ENCODE results near the gene HK3. TPM values are rescaled to one million over a fixed set of nuclear protein-coding genes. Genes with fewer than 3 reads are reported as not detected.

HK3 gene
- total RNA-seq, 3 donors from 2014 or later = 2.5 to 5.0 (median 4.3) TPM

DNA sequence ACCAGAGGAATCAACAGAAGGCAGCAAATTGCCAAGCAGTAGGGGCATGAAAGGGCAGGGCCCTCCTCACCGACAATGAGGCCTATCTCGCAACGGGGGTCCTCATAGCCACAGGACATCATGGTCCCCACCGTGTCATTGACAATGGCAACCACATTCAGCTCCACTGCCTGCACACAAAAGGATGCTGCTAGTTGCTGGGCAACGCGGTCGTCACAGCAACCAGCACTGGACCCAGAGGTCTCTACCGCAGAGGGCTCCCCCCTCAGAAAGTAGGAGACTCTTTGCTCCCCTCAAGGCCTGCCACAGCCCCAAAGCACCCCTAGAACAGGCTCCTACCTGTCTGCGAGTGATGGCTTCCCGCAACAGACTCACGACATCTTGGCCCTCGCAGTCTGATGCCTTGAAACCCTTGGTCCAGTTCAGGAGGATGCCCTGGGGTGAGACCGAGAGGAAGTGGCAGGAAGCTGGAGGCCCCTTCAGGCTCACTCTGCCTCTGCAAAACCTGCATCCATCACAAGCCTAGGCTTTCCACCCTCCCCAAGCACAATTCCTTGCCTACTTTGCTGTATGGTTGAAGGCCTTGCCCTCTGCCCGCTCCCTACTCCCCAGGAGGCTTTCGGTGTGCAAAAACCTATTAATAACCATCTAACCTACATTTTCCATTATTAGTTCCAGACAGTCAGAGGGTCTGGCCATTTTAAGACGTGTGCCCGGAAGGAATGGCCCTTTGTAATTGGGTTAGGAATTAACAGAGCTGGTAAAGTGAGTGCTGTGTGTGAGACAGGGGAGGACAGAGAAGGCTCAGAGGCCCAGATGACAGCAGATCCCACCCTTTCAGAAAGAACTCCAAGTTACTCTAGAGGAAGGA lies 15.2 kb downstream of the HK3 start:
- Histone ChIP-seq H3K4me1 (no peaks in the 10 kb centered on the region), H3K9me3 (no peaks in the 10 kb centered on the region), H3K27me3 (peaks cover 0 to 8% of the 10 kb centered on the region in 2 donors), H3K4me3 (no peak overlapping the region), H3K36me3 (no peaks in the 10 kb centered on the region), H3K27ac (no peak overlapping the region)
- intact Hi-C loops (cut with DNase I; ENCODE audit: low total_unique reads) = no loop called here
- DNase-seq (ENCODE audit: low spot score in 2 of 2) = no peak
- TF ChIP-seq, protein P1, sequence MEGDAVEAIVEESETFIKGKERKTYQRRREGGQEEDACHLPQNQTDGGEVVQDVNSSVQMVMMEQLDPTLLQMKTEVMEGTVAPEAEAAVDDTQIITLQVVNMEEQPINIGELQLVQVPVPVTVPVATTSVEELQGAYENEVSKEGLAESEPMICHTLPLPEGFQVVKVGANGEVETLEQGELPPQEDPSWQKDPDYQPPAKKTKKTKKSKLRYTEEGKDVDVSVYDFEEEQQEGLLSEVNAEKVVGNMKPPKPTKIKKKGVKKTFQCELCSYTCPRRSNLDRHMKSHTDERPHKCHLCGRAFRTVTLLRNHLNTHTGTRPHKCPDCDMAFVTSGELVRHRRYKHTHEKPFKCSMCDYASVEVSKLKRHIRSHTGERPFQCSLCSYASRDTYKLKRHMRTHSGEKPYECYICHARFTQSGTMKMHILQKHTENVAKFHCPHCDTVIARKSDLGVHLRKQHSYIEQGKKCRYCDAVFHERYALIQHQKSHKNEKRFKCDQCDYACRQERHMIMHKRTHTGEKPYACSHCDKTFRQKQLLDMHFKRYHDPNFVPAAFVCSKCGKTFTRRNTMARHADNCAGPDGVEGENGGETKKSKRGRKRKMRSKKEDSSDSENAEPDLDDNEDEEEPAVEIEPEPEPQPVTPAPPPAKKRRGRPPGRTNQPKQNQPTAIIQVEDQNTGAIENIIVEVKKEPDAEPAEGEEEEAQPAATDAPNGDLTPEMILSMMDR (IDR thresholded peaks at IDR 0.05) = no peak
- TF ChIP-seq POLR2A (IDR thresholded peaks at IDR 0.05) (no peak), POLR2AphosphoS5 (IDR thresholded peaks at IDR 0.05) (no peak)

DNA sequence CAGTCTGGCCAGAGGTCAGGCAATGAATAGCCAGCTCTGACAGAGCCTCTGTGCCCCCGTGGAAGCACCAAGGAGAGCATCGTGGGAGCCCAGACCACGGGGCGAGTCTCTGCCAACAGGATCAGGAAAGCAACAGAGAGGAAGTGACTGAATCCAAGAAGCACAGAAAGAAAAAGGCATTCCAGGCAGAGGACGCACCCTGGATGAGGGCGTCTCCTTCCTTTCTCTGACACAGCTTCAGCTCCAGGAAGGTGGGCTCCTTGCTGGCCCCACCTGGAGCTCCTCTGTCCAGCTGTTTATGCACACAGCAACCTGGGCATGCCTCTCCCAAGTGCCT lies 16.6 kb downstream of the HK3 start:
- Histone ChIP-seq H3K27me3 (peaks cover 0 to 22% of the 10 kb centered on the region in 2 donors), H3K4me1 (no peaks in the 10 kb centered on the region), H3K36me3 (no peaks in the 10 kb centered on the region), H3K4me3 (no peak overlapping the region), H3K9me3 (no peaks in the 10 kb centered on the region), H3K27ac (no peak overlapping the region)
- intact Hi-C loops (cut with DNase I; ENCODE audit: low total_unique reads) = no loop called here
- TF ChIP-seq POLR2A (IDR thresholded peaks at IDR 0.05) (no peak), POLR2AphosphoS5 (IDR thresholded peaks at IDR 0.05) (no peak)
- TF ChIP-seq, protein P1 (IDR thresholded peaks at IDR 0.05) = no peak
- no peak for DNase-seq (ENCODE audit: low spot score in 2 of 2)

GRCh38 chr5:176881816-176882566 lies 17.2 kb downstream of the HK3 start:
- no peaks in the 10 kb centered on the region for H3K4me1 ChIP-seq
- no peak for DNase-seq (ENCODE audit: low spot score in 2 of 2)
- no peak overlapping the region for H3K27ac ChIP-seq
- H3K27me3 ChIP-seq = peaks cover 0 to 27% of the 10 kb centered on the region in 2 donors
- intact Hi-C loops (cut with DNase I; ENCODE audit: low total_unique reads) = no loop called here
- no peaks in the 10 kb centered on the region for H3K9me3 ChIP-seq
- TF ChIP-seq POLR2AphosphoS5 (IDR thresholded peaks at IDR 0.05) (no peak), POLR2A (IDR thresholded peaks at IDR 0.05) (no peak)
- TF ChIP-seq, protein P1 (IDR thresholded peaks at IDR 0.05) = no peak
- no peaks in the 10 kb centered on the region for H3K36me3 ChIP-seq
- H3K4me3 ChIP-seq = no peak overlapping the region

DNA sequence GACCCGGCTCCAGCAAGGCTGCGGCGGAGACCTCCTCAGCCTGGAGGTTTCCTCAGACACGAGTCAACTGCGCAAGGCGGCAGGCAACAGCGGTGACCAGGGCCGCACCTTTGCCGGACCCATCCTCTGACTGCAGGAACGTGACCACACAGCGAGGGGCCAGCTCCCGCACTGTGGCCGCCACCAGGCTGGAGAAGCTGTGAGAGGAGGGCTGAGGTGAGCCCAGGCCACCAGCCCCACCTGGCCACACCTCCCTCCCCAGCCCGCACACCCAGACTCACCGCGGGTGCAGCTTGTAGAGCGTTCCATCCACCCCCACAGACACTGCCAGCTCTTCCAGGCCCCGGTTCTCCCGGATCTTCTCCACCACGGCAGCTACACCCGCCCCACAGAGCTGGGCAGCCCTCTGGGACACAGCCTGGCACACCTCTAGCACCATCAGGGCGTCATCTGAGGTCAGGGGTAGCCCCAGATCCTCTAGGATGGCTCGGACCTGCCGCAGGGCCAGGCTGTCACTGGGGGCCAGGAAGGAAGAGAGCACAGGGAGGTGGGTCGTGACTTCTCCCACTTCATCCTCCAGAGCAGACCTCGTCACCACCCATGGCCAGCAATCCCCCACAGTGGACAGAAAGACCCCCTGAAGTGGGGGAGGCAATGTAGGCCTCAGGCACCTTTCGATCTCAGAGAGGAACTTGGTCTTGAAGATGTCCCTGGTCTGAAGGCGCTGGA lies 18.0 kb downstream of the HK3 start:
- Histone ChIP-seq H3K27me3 (peaks cover 0 to 35% of the 10 kb centered on the region in 2 donors), H3K27ac (no peak overlapping the region), H3K4me1 (no peaks in the 10 kb centered on the region), H3K9me3 (no peaks in the 10 kb centered on the region), H3K36me3 (no peaks in the 10 kb centered on the region), H3K4me3 (no peak overlapping the region)
- TF ChIP-seq POLR2AphosphoS5 (IDR thresholded peaks at IDR 0.05) = no peak
- DNase-seq (ENCODE audit: low spot score in 2 of 2) = no peak
- intact Hi-C loops (cut with DNase I; ENCODE audit: low total_unique reads) = no loop called here

GRCh38 chr5:176880366-176881020 lies 18.7 kb downstream of the HK3 start:
- no peak overlapping the region for H3K4me3 ChIP-seq
- no peaks in the 10 kb centered on the region for H3K4me1 ChIP-seq
- DNase-seq (ENCODE audit: low spot score in 2 of 2) = no peak
- no peaks in the 10 kb centered on the region for H3K9me3 ChIP-seq
- no peak for TF ChIP-seq POLR2AphosphoS5 (IDR thresholded peaks at IDR 0.05)
- TF ChIP-seq, protein P1 (IDR thresholded peaks at IDR 0.05) = no peak
- TF ChIP-seq POLR2A (IDR thresholded peaks at IDR 0.05) = no peak
- H3K27ac ChIP-seq = no peak overlapping the region
- intact Hi-C loops (cut with DNase I; ENCODE audit: low total_unique reads) = no loop called here
- no peaks in the 10 kb centered on the region for H3K36me3 ChIP-seq
- peaks cover 0 to 42% of the 10 kb centered on the region in 2 donors for H3K27me3 ChIP-seq
